Activated T-cell treated with anti-CD3 and anti-CD28 coated beads, Interleukin-2, amount 50 U/mL, for 1 hour (primary cell): ENCODE results near the gene SKIDA1.

Experiments used
- DNase-seq: peaks from one replicate; pipeline ENCODE4 v3.0.0-alpha.2; 2020

Gene SKIDA1

DNA sequence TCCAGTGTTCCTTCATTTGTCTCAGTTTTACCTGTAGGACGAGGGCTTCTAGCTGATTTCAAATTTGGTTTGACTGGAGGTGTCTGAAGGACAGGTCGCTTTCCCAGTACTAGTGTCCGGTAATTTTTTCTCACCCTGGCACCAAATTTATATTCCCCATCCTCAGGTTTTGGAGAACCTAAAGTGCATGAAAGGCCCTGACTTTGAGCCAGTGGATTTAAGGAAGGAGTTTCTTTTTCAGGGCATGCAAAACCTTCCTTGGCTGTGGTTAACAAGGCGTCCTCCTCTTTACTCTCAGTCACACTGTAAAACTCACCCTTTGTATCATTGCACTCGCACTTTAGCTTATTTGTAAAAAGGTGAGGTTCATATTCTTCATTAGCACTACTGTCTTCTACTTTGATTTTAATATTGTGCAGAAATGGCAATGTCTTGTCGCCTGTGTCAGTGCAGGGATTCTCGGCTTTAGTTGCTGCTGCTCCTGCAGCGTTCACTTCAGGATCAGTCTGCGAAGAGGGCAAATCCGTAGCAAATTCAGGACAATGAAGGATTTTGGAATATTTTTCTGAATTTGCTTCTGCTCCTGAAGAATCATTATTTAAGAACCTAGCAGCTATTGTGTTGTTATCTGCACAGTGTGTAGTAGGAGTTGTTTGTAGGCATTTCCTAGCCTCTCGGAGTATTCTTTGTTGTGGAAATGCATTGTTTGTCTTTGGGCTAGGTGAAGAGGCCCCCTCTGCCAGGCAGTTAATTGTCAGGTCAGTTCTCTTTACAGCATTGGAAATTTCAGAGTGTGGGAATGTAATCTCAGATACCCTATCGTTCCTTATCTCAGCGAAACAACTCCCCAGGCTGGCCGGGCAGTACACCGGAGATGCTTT lies 9.9 kb downstream of the SKIDA1 start:
- DNase-seq: no peak

DNA sequence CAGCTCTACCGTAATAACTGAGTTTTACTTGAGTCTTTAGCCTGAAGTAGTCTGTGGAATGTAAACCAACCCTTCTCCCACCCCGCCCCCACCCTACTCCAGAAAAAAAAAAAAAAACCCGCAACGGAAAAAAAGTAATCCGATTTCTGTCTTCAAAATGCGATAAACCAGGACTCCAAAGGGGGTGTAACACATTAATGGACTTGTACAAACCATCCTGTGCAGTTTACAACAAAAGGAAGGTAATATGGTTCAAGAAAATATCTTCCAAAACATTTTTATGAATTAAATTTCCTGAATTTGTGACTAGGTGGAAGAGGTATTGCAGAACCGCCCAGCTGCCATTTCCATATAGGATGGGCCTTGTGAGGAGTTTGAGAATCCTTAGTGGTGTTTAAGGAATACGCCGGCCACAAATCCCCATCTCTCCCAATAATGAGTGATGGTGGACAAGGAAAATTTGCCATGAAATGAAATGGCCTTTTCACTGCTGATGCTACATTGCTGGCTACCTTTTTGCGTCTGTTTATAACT lies 10.6 kb downstream of the SKIDA1 start:
- no peak for DNase-seq

GRCh38 chr10:21514129-21514817 lies 11.2 kb downstream of the SKIDA1 start:
- DNase-seq: no peak

DNA sequence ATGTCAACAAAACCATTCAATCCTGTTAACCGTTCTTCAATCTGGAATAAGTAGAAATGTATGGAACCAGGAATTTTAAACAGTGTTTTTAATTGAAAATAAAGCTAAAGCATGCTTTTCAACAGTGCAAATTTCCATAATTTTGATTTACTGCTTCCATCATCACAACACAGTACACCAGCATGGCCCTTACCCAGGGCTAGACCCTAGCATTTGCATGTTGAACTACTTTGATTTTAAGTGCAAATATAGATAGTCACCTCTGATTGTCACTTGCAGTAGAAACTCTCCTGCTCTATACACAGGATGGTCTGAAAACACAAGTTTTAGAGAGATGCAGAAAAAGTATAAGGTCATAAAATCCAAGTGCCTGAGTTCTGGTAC lies 12.1 kb downstream of the SKIDA1 start:
- DNase-seq: no peak

GRCh38 chr10:21512573-21513404 lies 12.7 kb downstream of the SKIDA1 start:
- no peak for DNase-seq

DNA sequence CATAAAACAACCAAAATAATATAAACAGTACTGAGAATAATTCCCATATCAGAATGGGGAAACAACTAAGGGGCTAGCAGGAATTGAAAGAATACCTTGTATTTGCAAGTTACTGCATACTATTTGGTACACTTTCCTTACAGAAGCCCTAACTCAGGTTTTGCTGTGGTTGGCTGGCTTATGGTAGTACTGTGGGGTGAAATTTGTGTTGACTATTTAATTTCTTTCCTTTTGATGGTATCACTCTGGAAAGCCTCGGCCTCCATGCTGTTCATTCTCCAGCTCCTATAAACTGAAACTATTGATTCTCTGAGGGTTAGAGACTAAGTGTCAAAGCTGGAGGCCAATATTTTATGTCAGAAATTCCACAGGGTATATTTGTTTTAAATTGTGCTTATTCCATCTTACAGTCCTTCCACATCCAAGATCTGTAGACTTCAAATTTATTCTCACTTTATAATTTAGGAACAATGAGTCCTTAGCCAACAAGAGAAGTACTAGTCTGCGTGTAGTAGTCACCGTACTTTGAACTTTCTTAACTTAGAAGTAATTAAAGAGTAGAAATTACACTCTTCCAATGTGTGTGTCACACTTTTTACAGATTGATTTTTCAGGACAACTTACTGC lies 13.4 kb downstream of the SKIDA1 start:
- no peak for DNase-seq

DNA sequence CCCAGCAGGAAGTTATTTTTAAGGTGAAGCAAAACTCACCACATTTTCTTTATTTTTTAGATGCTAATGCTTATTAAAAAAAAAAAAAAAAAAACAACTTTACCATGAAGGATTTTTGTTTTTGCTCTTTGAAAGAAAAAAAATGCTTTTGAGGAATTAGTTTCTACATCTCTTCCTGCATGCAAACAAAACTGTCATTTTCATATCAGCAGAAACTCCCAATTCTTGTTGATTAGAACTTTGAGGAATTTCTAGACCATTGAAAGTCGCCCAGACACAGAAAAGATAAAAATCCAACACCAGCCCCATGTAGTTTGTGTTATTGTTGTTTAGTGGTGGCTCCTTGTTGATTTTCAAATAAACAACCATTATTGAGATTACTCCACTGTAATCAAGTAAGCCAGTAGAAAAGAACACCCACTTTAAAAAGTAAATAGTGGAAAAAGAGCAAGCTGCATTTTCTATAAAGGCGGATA lies 14.3 kb downstream of the SKIDA1 start:
- DNase-seq: no peak

- no peak for DNase-seq
Observed at GRCh38 chr10:21510241-21511094, 15.0 kb downstream of the SKIDA1 start.

DNA sequence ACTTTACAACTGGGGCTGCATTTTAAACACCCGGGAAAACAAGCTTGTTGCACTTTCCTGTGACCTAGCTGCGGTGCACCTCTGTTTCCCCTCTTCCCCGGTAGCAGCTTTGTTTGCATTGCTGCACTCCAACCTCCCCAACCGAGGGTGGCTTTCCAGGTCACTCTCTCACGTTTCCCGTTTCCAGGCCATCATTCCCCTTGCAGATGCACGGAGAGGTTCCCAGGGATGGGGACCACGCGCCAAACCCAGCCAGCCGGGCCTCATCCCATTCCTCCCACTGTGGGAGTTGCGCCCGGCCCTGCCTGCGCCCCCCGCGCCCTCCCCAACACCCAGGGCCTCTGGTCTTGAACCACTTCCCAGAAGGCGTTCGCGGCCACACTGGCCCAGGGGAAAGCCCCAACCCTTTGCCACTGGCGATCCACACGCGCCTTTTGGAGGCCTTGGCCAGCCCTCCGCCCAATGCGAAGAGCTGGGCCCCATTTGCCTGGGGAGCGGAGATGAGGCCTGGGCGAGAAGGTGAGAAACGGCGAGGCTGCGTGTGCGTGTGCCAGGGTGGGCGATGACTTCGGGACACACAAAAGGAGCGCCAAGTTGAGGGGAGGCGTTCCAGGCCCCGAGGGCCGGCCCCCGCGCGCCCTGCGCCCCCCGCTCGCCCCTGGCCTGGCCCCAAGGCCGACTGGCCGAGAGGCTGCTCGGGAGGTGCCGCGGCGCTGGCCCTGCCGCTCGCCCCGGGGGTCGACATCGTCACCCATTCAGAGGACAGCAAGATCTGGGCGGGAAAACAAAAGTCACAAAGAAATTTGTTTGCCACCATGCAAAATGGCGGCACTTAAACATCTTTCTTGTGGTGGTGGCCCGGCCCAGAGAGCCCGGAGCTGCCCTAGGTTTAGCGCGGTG lies 15.9 kb downstream of the SKIDA1 start:
- no peak for DNase-seq

- DNase-seq: no peak
Observed at GRCh38 chr10:21508706-21509331, 16.7 kb downstream of the SKIDA1 start.

GRCh38 chr10:21507150-21507549 lies 18.3 kb downstream of the SKIDA1 start:
- DNase-seq: no peak

GRCh38 chr10:21506351-21506750 lies 19.1 kb downstream of the SKIDA1 start:
- no peak for DNase-seq

DNA sequence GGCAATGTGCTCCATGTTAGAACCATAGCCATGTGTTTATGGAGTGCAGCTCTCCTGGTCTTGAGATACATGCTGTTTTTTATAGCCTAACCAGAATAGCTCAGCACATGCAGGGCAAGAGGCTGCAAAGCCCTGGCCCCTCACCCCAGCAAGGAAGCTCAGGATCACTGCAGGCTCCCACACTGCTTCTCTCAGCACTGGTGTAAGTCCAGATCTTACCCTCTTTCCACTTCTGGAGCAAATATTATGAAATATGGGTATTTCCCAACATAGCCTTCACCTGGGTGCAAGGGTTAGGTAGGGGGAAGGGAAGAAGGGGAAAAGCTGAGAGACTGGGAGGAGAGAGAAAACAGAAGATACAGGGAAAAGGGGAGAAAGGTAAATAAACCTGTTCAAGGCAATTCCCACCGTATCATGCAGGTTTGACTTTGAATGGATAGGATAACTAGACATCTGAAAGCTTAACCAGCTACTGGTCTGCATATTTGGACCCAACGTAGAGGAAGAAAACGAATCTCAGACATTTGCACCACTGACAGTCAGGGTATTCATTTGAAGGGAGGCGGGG lies 19.7 kb downstream of the SKIDA1 start:
- no peak for DNase-seq

DNA sequence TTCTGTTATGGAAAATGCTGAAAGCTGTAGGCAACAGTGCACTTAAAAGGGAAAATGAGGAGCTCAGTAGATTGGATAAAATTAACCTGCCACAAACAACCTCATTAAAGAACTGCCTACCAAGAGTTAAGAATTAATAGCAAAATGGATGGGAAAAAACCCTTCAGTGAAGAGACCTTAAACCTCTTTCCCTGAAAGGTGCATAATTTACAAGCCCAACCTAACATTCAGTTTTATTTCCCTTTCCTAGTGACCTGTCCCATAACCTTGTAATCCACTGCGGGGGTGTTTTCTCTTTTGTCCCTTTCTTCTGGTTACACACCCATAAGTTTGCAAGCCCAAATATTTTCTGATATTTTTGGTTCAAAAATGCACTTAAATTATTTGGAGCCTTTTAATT lies 21.9 kb downstream of the SKIDA1 start:
- DNase-seq: no peak

GRCh38 chr10:21502348-21502740 lies 23.1 kb downstream of the SKIDA1 start:
- no peak for DNase-seq

DNA sequence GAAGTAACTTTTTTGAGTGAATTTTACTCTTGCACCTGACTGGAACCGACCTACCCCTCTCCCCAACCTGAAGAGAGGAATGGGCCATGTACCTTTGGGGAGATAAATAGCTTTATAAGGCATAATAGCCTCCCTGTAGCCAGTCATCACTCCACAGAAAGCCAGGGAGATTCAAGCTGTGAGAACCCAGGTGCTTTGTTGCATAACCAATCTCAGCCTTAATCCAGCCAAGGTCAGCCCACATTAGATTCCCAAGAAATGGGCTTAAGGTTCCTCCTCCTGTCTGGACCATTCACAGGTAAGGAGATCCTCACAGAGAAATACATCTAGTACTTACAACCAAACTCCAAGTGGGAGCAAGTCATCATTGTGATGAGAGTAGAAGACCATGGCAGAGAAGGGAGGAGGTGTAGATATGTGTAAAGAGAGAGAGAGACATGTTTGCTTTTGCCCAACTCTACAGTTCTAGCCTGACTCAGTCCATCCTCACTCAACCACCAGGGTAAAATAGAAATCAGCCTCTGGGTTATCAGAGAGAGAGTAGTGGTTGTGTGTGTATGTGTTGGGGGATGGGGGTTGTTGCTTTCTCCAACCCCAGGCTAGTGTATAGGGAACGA lies 23.6 kb downstream of the SKIDA1 start:
- no peak for DNase-seq

- DNase-seq: no peak
Observed at GRCh38 chr10:21501091-21501490, 24.4 kb downstream of the SKIDA1 start.

GRCh38 chr10:21500578-21500910 lies 24.9 kb downstream of the SKIDA1 start:
- no peak for DNase-seq
